ENCODE data around the gene RAB17. TPM values are rescaled to one million over a fixed set of nuclear protein-coding genes. Genes with fewer than 3 reads are reported as not detected.

RAB17 gene
- total and polyA plus RNA-seq, 4 donors: 19.3 to 73.3 (median 46.4) TPM

DNA sequence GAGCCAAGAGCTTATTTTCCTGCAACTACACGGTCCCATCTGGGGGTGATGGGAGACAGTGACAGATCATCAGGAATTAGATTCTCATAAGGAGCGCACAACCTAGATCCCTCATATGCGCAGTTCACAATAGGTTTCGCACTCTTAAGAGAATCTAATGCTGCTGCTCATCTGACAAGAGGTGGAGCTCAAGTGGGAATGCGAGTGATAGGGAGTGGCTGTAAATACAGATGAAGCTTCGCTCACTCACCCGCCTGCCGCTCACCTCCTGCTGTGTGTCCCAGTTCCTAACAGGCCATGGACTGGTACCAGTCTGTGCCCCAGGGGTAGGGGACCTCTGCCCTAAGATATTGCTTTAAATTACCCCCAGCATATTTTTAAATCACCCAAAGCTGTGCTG is 47.6 kb upstream of the RAB17 start:
- ATAC-seq (ENCODE audit: insufficient read depth, low FRiP score): no peak
- no peak overlapping the region for H3K4me3 ChIP-seq
- H3K4me1 ChIP-seq (ENCODE audit: control insufficient read depth in 5 of 5, insufficient read depth in 5 of 5, low read length in 5 of 5): peaks cover 0 to 16% (median 7%) of the 10 kb centered on the region in 5 donors
- H3K9me3 ChIP-seq (ENCODE audit: control insufficient read depth in 4 of 4, insufficient read depth in 3 of 4, low read length in 3 of 4): peaks cover 0 to 3% (median 1%) of the 10 kb centered on the region in 4 donors
- WGBS, 2 donors: 90 to 94% methylated on average over 8 of the region's 8 CpGs
- DNase-seq: no peak
- H3K36me3 ChIP-seq (ENCODE audit: control insufficient read depth in 4 of 4, insufficient read depth in 4 of 4, low read length in 4 of 4): peaks cover 0 to 2% (median 0%) of the 10 kb centered on the region in 4 donors
- H3K9ac ChIP-seq (ENCODE audit: insufficient read depth in 1 of 2, low read length in 2 of 2): no peak overlapping the region
- TF ChIP-seq, protein P1, sequence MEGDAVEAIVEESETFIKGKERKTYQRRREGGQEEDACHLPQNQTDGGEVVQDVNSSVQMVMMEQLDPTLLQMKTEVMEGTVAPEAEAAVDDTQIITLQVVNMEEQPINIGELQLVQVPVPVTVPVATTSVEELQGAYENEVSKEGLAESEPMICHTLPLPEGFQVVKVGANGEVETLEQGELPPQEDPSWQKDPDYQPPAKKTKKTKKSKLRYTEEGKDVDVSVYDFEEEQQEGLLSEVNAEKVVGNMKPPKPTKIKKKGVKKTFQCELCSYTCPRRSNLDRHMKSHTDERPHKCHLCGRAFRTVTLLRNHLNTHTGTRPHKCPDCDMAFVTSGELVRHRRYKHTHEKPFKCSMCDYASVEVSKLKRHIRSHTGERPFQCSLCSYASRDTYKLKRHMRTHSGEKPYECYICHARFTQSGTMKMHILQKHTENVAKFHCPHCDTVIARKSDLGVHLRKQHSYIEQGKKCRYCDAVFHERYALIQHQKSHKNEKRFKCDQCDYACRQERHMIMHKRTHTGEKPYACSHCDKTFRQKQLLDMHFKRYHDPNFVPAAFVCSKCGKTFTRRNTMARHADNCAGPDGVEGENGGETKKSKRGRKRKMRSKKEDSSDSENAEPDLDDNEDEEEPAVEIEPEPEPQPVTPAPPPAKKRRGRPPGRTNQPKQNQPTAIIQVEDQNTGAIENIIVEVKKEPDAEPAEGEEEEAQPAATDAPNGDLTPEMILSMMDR (IDR thresholded peaks at IDR 0.05; ENCODE audit: control extremely low read depth, extremely low read depth): no peak
- H3K27me3 ChIP-seq (ENCODE audit: control insufficient read depth in 3 of 3, insufficient read depth in 3 of 3, low read length in 2 of 3): no peaks in the 10 kb centered on the region
- no peak overlapping the region for H3K27ac ChIP-seq (ENCODE audit: low read depth in 1 of 2, low read length in 1 of 2)

DNA sequence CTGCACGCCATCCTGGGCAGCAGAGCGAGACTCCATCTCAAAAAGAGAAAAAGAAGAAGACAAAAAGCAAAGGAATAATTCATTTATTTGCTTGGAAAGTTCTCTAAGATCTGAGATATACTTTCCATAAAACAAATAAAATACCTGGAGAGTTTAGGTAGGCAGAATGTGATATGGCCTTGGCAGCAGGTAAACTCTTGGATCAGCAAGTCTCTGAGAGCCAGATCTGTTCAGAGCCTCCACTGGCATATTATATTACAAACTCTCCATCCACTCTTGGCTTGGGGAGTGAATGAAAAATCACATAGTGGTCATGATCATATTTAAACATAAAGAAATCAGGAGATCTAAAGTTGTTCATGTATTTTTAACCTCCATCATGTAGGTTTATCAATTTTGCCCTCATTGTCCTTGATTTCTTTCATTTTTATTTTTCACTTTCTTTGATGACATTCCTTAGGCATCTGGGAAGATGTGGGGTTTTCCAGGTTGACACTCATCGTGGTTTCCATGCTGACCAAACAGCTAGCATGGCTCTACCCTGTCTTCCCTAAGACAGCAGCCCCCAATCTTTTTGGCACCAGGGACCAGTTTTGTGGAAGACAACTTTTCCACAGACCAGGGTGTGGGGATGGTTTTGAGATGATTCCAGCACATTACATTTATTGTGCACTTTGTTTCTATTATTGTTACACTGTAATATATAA is 47.0 kb upstream of the RAB17 start:
- no peak overlapping the region for H3K9ac ChIP-seq (ENCODE audit: insufficient read depth in 1 of 2, low read length in 2 of 2)
- no peak for DNase-seq
- H3K27ac ChIP-seq (ENCODE audit: low read depth in 1 of 2, low read length in 1 of 2): no peak overlapping the region
- no peak for ATAC-seq (ENCODE audit: insufficient read depth, low FRiP score)
- no peaks in the 10 kb centered on the region for H3K27me3 ChIP-seq (ENCODE audit: control insufficient read depth in 3 of 3, insufficient read depth in 3 of 3, low read length in 2 of 3)
- TF ChIP-seq, protein P1 (IDR thresholded peaks at IDR 0.05; ENCODE audit: control extremely low read depth, extremely low read depth): no peak
- no peak overlapping the region for H3K4me3 ChIP-seq
- peaks cover 0 to 3% (median 1%) of the 10 kb centered on the region in 4 donors for H3K9me3 ChIP-seq (ENCODE audit: control insufficient read depth in 4 of 4, insufficient read depth in 3 of 4, low read length in 3 of 4)
- peaks cover 0 to 2% (median 0%) of the 10 kb centered on the region in 4 donors for H3K36me3 ChIP-seq (ENCODE audit: control insufficient read depth in 4 of 4, insufficient read depth in 4 of 4, low read length in 4 of 4)
- H3K4me1 ChIP-seq (ENCODE audit: control insufficient read depth in 5 of 5, insufficient read depth in 5 of 5, low read length in 5 of 5): peaks cover 0 to 19% (median 12%) of the 10 kb centered on the region in 5 donors
- 78 to 79% methylated on average over 3 of the region's 3 CpGs for WGBS, 2 donors

- Histone ChIP-seq H3K36me3 (ENCODE audit: control insufficient read depth in 4 of 4, insufficient read depth in 4 of 4, low read length in 4 of 4) (no peaks in the 10 kb centered on the region), H3K4me1 (ENCODE audit: control insufficient read depth in 5 of 5, insufficient read depth in 5 of 5, low read length in 5 of 5) (peaks cover 0 to 19% (median 13%) of the 10 kb centered on the region in 5 donors), H3K9ac (ENCODE audit: insufficient read depth in 1 of 2, low read length in 2 of 2) (no peak overlapping the region), H3K9me3 (ENCODE audit: control insufficient read depth in 4 of 4, insufficient read depth in 3 of 4, low read length in 3 of 4) (peaks cover 0 to 3% (median 1%) of the 10 kb centered on the region in 4 donors), H3K27me3 (ENCODE audit: control insufficient read depth in 3 of 3, insufficient read depth in 3 of 3, low read length in 2 of 3) (no peaks in the 10 kb centered on the region), H3K4me3 (no peak overlapping the region), H3K27ac (ENCODE audit: low read depth in 1 of 2, low read length in 1 of 2) (no peak overlapping the region)
- TF ChIP-seq, protein P1 (IDR thresholded peaks at IDR 0.05; ENCODE audit: control extremely low read depth, extremely low read depth): no peak
- WGBS, 2 donors: 39 to 50% methylated on average over 1 of the region's 1 CpG
- ATAC-seq (ENCODE audit: insufficient read depth, low FRiP score) (no peak), DNase-seq (no peak)
Measured at GRCh38 chr2:237636578-237636977, 46.0 kb upstream of the RAB17 start.

All from lung (tissue), 12 donors.